ENCODE results near the gene TCL1A. TPM values are rescaled to one million over a fixed set of nuclear protein-coding genes. Genes with fewer than 3 reads are reported as not detected.
A peak's percentile ranks its signal among the peaks of the same experiment; 100 is the strongest.

TCL1A gene
- total and polyA plus RNA-seq, 4 donors, result 0.21 to 5.0 (median 1.6) TPM

DNA sequence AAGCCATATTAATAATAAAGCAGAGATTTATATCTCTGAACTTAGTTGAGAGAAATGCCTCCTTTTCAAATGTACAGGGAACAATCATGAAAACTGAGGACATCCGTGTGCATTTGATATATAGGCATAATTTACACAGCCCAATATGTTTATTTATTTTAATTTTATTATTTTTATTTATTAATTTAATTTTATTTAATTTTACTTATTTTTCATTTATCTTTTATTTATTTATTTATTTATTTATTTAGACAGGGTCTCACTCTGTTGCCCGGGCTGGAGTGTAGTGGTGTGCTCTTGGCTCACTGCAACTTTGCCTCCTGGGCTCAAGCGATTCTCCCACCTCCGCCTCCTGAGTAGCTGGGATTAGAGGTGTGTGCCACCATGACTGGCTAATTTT lies 8.4 kb downstream of the TCL1A start:
- TF ChIP-seq, protein P1, sequence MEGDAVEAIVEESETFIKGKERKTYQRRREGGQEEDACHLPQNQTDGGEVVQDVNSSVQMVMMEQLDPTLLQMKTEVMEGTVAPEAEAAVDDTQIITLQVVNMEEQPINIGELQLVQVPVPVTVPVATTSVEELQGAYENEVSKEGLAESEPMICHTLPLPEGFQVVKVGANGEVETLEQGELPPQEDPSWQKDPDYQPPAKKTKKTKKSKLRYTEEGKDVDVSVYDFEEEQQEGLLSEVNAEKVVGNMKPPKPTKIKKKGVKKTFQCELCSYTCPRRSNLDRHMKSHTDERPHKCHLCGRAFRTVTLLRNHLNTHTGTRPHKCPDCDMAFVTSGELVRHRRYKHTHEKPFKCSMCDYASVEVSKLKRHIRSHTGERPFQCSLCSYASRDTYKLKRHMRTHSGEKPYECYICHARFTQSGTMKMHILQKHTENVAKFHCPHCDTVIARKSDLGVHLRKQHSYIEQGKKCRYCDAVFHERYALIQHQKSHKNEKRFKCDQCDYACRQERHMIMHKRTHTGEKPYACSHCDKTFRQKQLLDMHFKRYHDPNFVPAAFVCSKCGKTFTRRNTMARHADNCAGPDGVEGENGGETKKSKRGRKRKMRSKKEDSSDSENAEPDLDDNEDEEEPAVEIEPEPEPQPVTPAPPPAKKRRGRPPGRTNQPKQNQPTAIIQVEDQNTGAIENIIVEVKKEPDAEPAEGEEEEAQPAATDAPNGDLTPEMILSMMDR (IDR thresholded peaks at IDR 0.05; ENCODE audit: control extremely low read depth, extremely low read depth), result no peak
- no peak overlapping the region for H3K27ac ChIP-seq (ENCODE audit: low read depth in 1 of 2, low read length in 1 of 2)
- no peak overlapping the region for H3K9ac ChIP-seq (ENCODE audit: insufficient read depth in 1 of 2, low read length in 2 of 2)
- WGBS, 2 donors, result 91 to 95% methylated on average over 4 of the region's 4 CpGs
- no peak overlapping the region for H3K4me3 ChIP-seq
- H3K36me3 ChIP-seq (ENCODE audit: control insufficient read depth in 4 of 4, insufficient read depth in 4 of 4, low read length in 4 of 4), result no peaks in the 10 kb centered on the region
- no peaks in the 10 kb centered on the region for H3K9me3 ChIP-seq (ENCODE audit: control insufficient read depth in 4 of 4, insufficient read depth in 3 of 4, low read length in 3 of 4)
- peaks cover 0 to 4% (median 0%) of the 10 kb centered on the region in 3 donors for H3K27me3 ChIP-seq (ENCODE audit: control insufficient read depth in 3 of 3, insufficient read depth in 3 of 3, low read length in 2 of 3)
- DNase-seq (no peak), ATAC-seq (ENCODE audit: insufficient read depth, low FRiP score) (no peak)
- no peaks in the 10 kb centered on the region for H3K4me1 ChIP-seq (ENCODE audit: control insufficient read depth in 5 of 5, insufficient read depth in 5 of 5, low read length in 5 of 5)

DNA sequence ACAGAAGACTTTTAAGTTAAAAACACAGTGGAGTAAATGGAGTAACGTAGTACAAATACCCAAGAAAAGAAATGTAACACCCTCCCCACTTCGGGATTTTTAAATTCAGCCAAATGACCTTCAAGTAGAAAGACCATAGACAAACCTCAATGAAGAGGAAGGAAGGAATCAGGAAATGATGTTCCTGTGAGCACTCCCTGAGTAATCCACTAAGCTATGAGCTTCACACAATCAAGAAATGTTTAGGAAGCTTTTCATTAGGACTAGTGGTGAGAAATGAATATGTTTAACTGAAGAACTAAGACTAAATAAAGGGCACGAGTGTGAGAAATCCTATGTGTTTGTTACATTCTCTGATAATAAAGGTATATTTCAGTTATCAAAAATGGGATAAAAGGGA lies 10.1 kb downstream of the TCL1A start:
- DNase-seq, result no peak
- ATAC-seq (ENCODE audit: insufficient read depth, low FRiP score), result no peak
- H3K9ac ChIP-seq (ENCODE audit: insufficient read depth in 1 of 2, low read length in 2 of 2), result no peak overlapping the region
- no peak overlapping the region for H3K4me3 ChIP-seq
- no peaks in the 10 kb centered on the region for H3K36me3 ChIP-seq (ENCODE audit: control insufficient read depth in 4 of 4, insufficient read depth in 4 of 4, low read length in 4 of 4)
- whole genome bisulfite sequencing, 2 donors, result 61 to 64% methylated on average over 3 of the region's 3 CpGs
- H3K27me3 ChIP-seq (ENCODE audit: control insufficient read depth in 3 of 3, insufficient read depth in 3 of 3, low read length in 2 of 3), result no peaks in the 10 kb centered on the region
- H3K4me1 ChIP-seq (ENCODE audit: control insufficient read depth in 5 of 5, insufficient read depth in 5 of 5, low read length in 5 of 5), result no peaks in the 10 kb centered on the region
- TF ChIP-seq, protein P1 (IDR thresholded peaks at IDR 0.05; ENCODE audit: control extremely low read depth, extremely low read depth), result no peak
- H3K27ac ChIP-seq (ENCODE audit: low read depth in 1 of 2, low read length in 1 of 2), result no peak overlapping the region
- H3K9me3 ChIP-seq (ENCODE audit: control insufficient read depth in 4 of 4, insufficient read depth in 3 of 4, low read length in 3 of 4), result no peaks in the 10 kb centered on the region

- Histone ChIP-seq H3K9me3 (ENCODE audit: control insufficient read depth in 4 of 4, insufficient read depth in 3 of 4, low read length in 3 of 4) (no peaks in the 10 kb centered on the region), H3K4me1 (ENCODE audit: control insufficient read depth in 5 of 5, insufficient read depth in 5 of 5, low read length in 5 of 5) (no peaks in the 10 kb centered on the region), H3K27me3 (ENCODE audit: control insufficient read depth in 3 of 3, insufficient read depth in 3 of 3, low read length in 2 of 3) (no peaks in the 10 kb centered on the region), H3K27ac (ENCODE audit: low read depth in 1 of 2, low read length in 1 of 2) (no peak overlapping the region), H3K36me3 (ENCODE audit: control insufficient read depth in 4 of 4, insufficient read depth in 4 of 4, low read length in 4 of 4) (no peaks in the 10 kb centered on the region), H3K9ac (ENCODE audit: insufficient read depth in 1 of 2, low read length in 2 of 2) (no peak overlapping the region), H3K4me3 (no peak overlapping the region)
- TF ChIP-seq, protein P1 (IDR thresholded peaks at IDR 0.05; ENCODE audit: control extremely low read depth, extremely low read depth), result no peak
- WGBS, 2 donors, result 76% methylated on average over 3 of the region's 3 CpGs
- no peak for ATAC-seq (ENCODE audit: insufficient read depth, low FRiP score)
- no peak for DNase-seq
These were observed 10.6 kb downstream of the TCL1A start for GRCh38 chr14:95703341-95703740.

DNA sequence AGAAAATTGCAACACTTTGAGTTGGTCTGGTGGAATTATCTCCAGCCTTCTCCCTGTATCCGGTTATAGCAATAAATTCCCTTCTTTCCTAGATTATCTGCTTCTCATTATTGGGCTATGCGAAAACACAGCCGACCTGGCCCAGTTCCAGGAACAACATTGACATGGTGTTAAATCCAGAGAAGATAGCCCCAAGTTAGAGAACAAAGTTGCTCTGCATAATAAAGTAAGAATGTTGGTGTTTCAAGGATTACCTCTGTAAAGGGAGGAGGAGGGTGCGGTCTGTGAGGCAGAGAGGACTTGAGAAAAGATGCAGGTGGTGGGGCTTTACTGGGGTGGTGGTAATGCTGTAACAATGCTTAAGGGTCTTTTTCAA lies 12.1 kb downstream of the TCL1A start:
- H3K4me1 ChIP-seq (ENCODE audit: control insufficient read depth in 5 of 5, insufficient read depth in 5 of 5, low read length in 5 of 5), result no peaks in the 10 kb centered on the region
- WGBS, 2 donors, result 47 to 58% methylated on average over 4 of the region's 4 CpGs
- TF ChIP-seq, protein P1 (IDR thresholded peaks at IDR 0.05; ENCODE audit: control extremely low read depth, extremely low read depth), result no peak
- ATAC-seq (ENCODE audit: insufficient read depth, low FRiP score) (no peak), DNase-seq (peak in 2 of 3 donors; percentile 34 to 53)
- no peak overlapping the region for H3K27ac ChIP-seq (ENCODE audit: low read depth in 1 of 2, low read length in 1 of 2)
- no peak overlapping the region for H3K4me3 ChIP-seq
- no peaks in the 10 kb centered on the region for H3K36me3 ChIP-seq (ENCODE audit: control insufficient read depth in 4 of 4, insufficient read depth in 4 of 4, low read length in 4 of 4)
- no peak overlapping the region for H3K9ac ChIP-seq (ENCODE audit: insufficient read depth in 1 of 2, low read length in 2 of 2)
- no peaks in the 10 kb centered on the region for H3K9me3 ChIP-seq (ENCODE audit: control insufficient read depth in 4 of 4, insufficient read depth in 3 of 4, low read length in 3 of 4)
- no peaks in the 10 kb centered on the region for H3K27me3 ChIP-seq (ENCODE audit: control insufficient read depth in 3 of 3, insufficient read depth in 3 of 3, low read length in 2 of 3)

Measured in lung (tissue), 12 donors.